ENCODE measurements around the gene TBXA2R. TPM values are rescaled to one million over a fixed set of nuclear protein-coding genes. Genes with fewer than 3 reads are reported as not detected.

TBXA2R gene
- total and polyA plus RNA-seq, 2 donors (not counting 3 experiments of a cell fraction or from before 2014, with no cell fraction given), result 2.4 to 2.9 TPM

GRCh38 chr19:3573162-3573857 is 33.4 kb downstream of the TBXA2R start:
- TF ChIP-seq EZH2 (IDR thresholded peaks at IDR 0.05; ENCODE audit: borderline replicate concordance, low read depth, low read length, severe bottlenecking), result no peak
- TF ChIP-seq FOS (IDR thresholded peaks at IDR 0.05; ENCODE audit: borderline replicate concordance, insufficient read depth, low read length), result no peak
- TF ChIP-seq POLR2A (IDR thresholded peaks at IDR 0.05; ENCODE audit: low read depth, low read length), result peak; percentile 19
- H3K9me3 ChIP-seq (replicated peaks; ENCODE audit: control insufficient read depth, insufficient read depth, low read length), result no peaks in the 10 kb centered on the region
- H3K9ac ChIP-seq (replicated peaks; ENCODE audit: extremely low read depth, insufficient read depth, low read length), result peak overlapping the region; percentile 78
- ChIA-PET POLR2A (interaction anchor here (1.5 kb wide), 1 partner anchor 16 kb away, joined by 6 read pairs; the partner anchor contains the start of gene MFSD12), CTCF (interaction anchor here (0.6 to 2.6 kb wide), 6 partner anchors 12 to 1429 kb away, joined by 3 to 27 read pairs (median 3); partner anchors contain the start of gene GIPC3)
- peaks cover 15% of the 10 kb centered on the region for H3K4me1 ChIP-seq (ENCODE audit: control insufficient read depth, extremely low read depth, insufficient read depth, low read length)
- DNase-seq (ENCODE audit: low read depth, low spot score) (no peak), FAIRE-seq (no peak)
- H3K27me3 ChIP-seq (ENCODE audit: control insufficient read depth in 2 of 2, insufficient read depth in 2 of 2, low read length in 2 of 2), result no peaks in the 10 kb centered on the region
- H3K27ac ChIP-seq (ENCODE audit: insufficient read depth, low read depth, low read length), result peak overlapping the region; percentile 65
- peaks cover 0 to 3% of the 10 kb centered on the region in 2 experiments for H3K36me3 ChIP-seq (ENCODE audit: control insufficient read depth in 2 of 2, extremely low read depth in 1 of 2, insufficient read depth in 2 of 2, low read length in 2 of 2)
- H3K9me1 ChIP-seq (replicated peaks; ENCODE audit: control insufficient read depth, extremely low read depth, insufficient read depth, low read length), result no peaks in the 10 kb centered on the region
- TSS peak; percentile 45 for BruUV-seq (replicated peaks)
- H3K4me3 ChIP-seq (replicated peaks in 1 of 3; ENCODE audit: insufficient read depth in 1 of 3, low read depth in 1 of 3, low read length in 3 of 3), result peak overlapping the region; percentile 81 to 99 (median 97)
- intact Hi-C loops (cut with micrococcal nuclease), result loop anchor here (2.0 to 5.0 kb wide), 4 partner anchors 34 to 99 kb away; partner anchors contain the start of genes CACTIN, FZR1 and TBXA2R
- no peaks in the 10 kb centered on the region for H4K20me1 ChIP-seq (replicated peaks; ENCODE audit: control insufficient read depth, extremely low read depth, insufficient read depth, low read length)
- peak overlapping the region; percentile 75 for H3K4me2 ChIP-seq (ENCODE audit: insufficient read depth, low read length)
- peak overlapping the region; percentile 27 for H2AFZ ChIP-seq (ENCODE audit: low read depth, low read length)
- dilution Hi-C loops (cut with MboI; ENCODE audit: extremely low pct_ligation_motif_present, low sequenced_read_pairs), result no loop called here
- H3K79me2 ChIP-seq (ENCODE audit: control insufficient read depth, insufficient read depth, low read length), result peaks cover 2% of the 10 kb centered on the region

GRCh38 chr19:3572855-3573161 is 33.9 kb downstream of the TBXA2R start, which contains the start of gene HMG20B:
Gene HMG20B (plus strand): TSS chr19:3572944. CDS start chr19:3573310, 366 bp downstream.
- peak within 1 kb of the TSS; percentile 84 for H3K4me2 ChIP-seq (ENCODE audit: insufficient read depth, low read length)
- ChIA-PET POLR2A (no interaction called here), CTCF (no interaction called here)
- peak within 1 kb of the TSS; percentile 78 for H3K9ac ChIP-seq (replicated peaks; ENCODE audit: extremely low read depth, insufficient read depth, low read length)
- intact Hi-C loops (cut with micrococcal nuclease) (loop anchor here (1.0 to 5.0 kb wide), 5 partner anchors 16 to 99 kb away; partner anchors contain the start of genes CACTIN, FZR1, MFSD12 and TBXA2R), dilution Hi-C loops (cut with MboI; ENCODE audit: extremely low pct_ligation_motif_present, low sequenced_read_pairs) (no loop called here)
- H3K4me1 ChIP-seq (ENCODE audit: control insufficient read depth, extremely low read depth, insufficient read depth, low read length), result peaks cover 15% of the 10 kb centered on the region
- peaks cover 2% of the 10 kb centered on the region for H3K79me2 ChIP-seq (ENCODE audit: control insufficient read depth, insufficient read depth, low read length)
- H3K9me1 ChIP-seq (replicated peaks; ENCODE audit: control insufficient read depth, extremely low read depth, insufficient read depth, low read length), result no peaks in the 10 kb centered on the region
- FAIRE-seq, result no peak
- no TSS peak for BruUV-seq (replicated peaks)
- no peaks in the 10 kb centered on the region for H4K20me1 ChIP-seq (replicated peaks; ENCODE audit: control insufficient read depth, extremely low read depth, insufficient read depth, low read length)
- H3K27me3 ChIP-seq (ENCODE audit: control insufficient read depth in 2 of 2, insufficient read depth in 2 of 2, low read length in 2 of 2), result no peaks in the 10 kb centered on the region
- H3K9me3 ChIP-seq (replicated peaks; ENCODE audit: control insufficient read depth, insufficient read depth, low read length), result no peaks in the 10 kb centered on the region
- H2AFZ ChIP-seq (ENCODE audit: low read depth, low read length), result peak within 1 kb of the TSS; percentile 86
- H3K36me3 ChIP-seq (ENCODE audit: control insufficient read depth in 2 of 2, extremely low read depth in 1 of 2, insufficient read depth in 2 of 2, low read length in 2 of 2), result peaks cover 0 to 3% of the 10 kb centered on the region in 2 experiments
- H3K27ac ChIP-seq (ENCODE audit: insufficient read depth, low read depth, low read length), result peak within 1 kb of the TSS; percentile 65
- DNase-seq (ENCODE audit: low read depth, low spot score), result no peak
- H3K4me3 ChIP-seq (replicated peaks in 1 of 3; ENCODE audit: insufficient read depth in 1 of 3, low read depth in 1 of 3, low read length in 3 of 3), result peak within 1 kb of the TSS; percentile 81 to 99 (median 97)
- TF ChIP-seq CTCF (IDR thresholded peaks at IDR 0.05; ENCODE audit: extremely low read depth in 1 of 2, insufficient read depth in 1 of 2, low read depth in 1 of 2, low read length in 2 of 2), result no peak
- TF ChIP-seq POLR2A (IDR thresholded peaks at IDR 0.05; ENCODE audit: low read depth, low read length), result no peak

Data from endothelial cell of umbilical vein (primary cell).